Astrocyte (in vitro differentiated cells and primary cell): Measurements from ENCODE around the gene PLP1. TPM values are rescaled to one million over a fixed set of nuclear protein-coding genes. Genes with fewer than 3 reads are reported as not detected.

Source experiments
- DNase-seq: peaks from one replicate; pipeline ENCODE4 v3.0.0-alpha.2; 2010; ENCODE audit warnings: low read depth
- FAIRE-seq: peaks from 2 replicates; lab custom pipeline; 2011; peaks lifted over from hg19 to GRCh38; lab: Jason Lieb, UNC
- H2AFZ ChIP-seq: 2 replicates; pipeline ENCODE4 v1.6.0; 2012; ENCODE audit warnings: low read depth, low read length, inconsistent platforms
- H3K27ac ChIP-seq: 2 replicates; pipeline ENCODE4 v1.5.1; 2011; ENCODE audit warnings: low read depth, low read length, inconsistent platforms
- H3K27me3 ChIP-seq: 2 replicates; pipeline ENCODE4 v1.6.0; 2011; ENCODE audit warnings: low read length, inconsistent platforms; ENCODE audit not compliant: insufficient read depth
- H3K36me3 ChIP-seq: 2 replicates; pipeline ENCODE4 v1.5.1; 2011; ENCODE audit warnings: low read length, inconsistent platforms; ENCODE audit not compliant: insufficient read depth
- H3K4me1 ChIP-seq: 2 replicates; pipeline ENCODE4 v1.5.1; 2011; ENCODE audit warnings: low read length, inconsistent platforms; ENCODE audit not compliant: insufficient read depth
- H3K4me2 ChIP-seq: 2 replicates; pipeline ENCODE4 v1.6.0; 2012; ENCODE audit warnings: low read length, inconsistent platforms
- H3K4me3 ChIP-seq: 2 replicates; pipeline ENCODE4 v1.5.1; 2011; ENCODE audit warnings: low read depth, mild to moderate bottlenecking, low read length, inconsistent platforms; ENCODE audit not compliant: insufficient read depth
- H3K79me2 ChIP-seq: 2 replicates; pipeline ENCODE4 v1.6.0; 2012; ENCODE audit warnings: mild to moderate bottlenecking, low read length, inconsistent platforms; ENCODE audit not compliant: insufficient read depth
- H3K9ac ChIP-seq: 2 replicates; pipeline ENCODE4 v1.6.0; 2012; ENCODE audit warnings: mild to moderate bottlenecking, low read length, inconsistent platforms
- H3K9me3 ChIP-seq: 2 replicates; pipeline ENCODE4 v1.5.1; 2012; ENCODE audit warnings: low read depth, mild to moderate bottlenecking, low read length, inconsistent platforms; ENCODE audit not compliant: insufficient read depth
- H4K20me1 ChIP-seq: 2 replicates; pipeline ENCODE4 v1.6.0; 2012; ENCODE audit warnings: low read length, inconsistent platforms; ENCODE audit not compliant: insufficient read depth
- H3K27ac Mint-ChIP-seq: one replicate; pipeline ENCODE4 v1.8.0; 2021; ENCODE audit warnings: mild to moderate bottlenecking, mixed read lengths; ENCODE audit not compliant: unreplicated experiment
- H3K27me3 Mint-ChIP-seq: one replicate; pipeline ENCODE4 v1.8.0; 2021; ENCODE audit warnings: low read depth, mixed read lengths; ENCODE audit not compliant: unreplicated experiment
- H3K36me3 Mint-ChIP-seq: one replicate; pipeline ENCODE4 v1.8.0; 2021; ENCODE audit warnings: low read depth, mixed read lengths; ENCODE audit not compliant: unreplicated experiment
- H3K4me1 Mint-ChIP-seq: one replicate; pipeline ENCODE4 v1.8.0; 2021; ENCODE audit warnings: low read depth, mixed read lengths; ENCODE audit not compliant: unreplicated experiment
- H3K4me3 Mint-ChIP-seq: one replicate; pipeline ENCODE4 v1.8.0; 2021; ENCODE audit warnings: mild to moderate bottlenecking, moderate library complexity, mixed read lengths; ENCODE audit not compliant: unreplicated experiment
- H3K9me3 Mint-ChIP-seq: one replicate; pipeline ENCODE4 v1.8.0; 2021; ENCODE audit warnings: mild to moderate bottlenecking, mixed read lengths; ENCODE audit not compliant: unreplicated experiment
- EZH2 ChIP-seq: IDR thresholded peaks from 2 replicates; pipeline ENCODE4 v1.6.1; 2012; ENCODE audit warnings: mild to moderate bottlenecking, low read length, inconsistent platforms; ENCODE audit not compliant: insufficient read depth
- total RNA-seq: library from RNA; stranded (reverse); gene quantifications from 2 replicates; pipeline ENCODE4 v1.2.1, GENCODE V29; 2021
- TF ChIP-seq, protein P1 (sequence below): IDR thresholded peaks from 2 replicates; pipeline ENCODE4 v1.5.1; 2011; ENCODE audit warnings: low read depth, mild to moderate bottlenecking, inconsistent platforms, low read length, moderate library complexity; ENCODE audit not compliant: insufficient read depth

The PLP1 gene
- total RNA-seq, 1 donor from 2014 or later: 5.2 TPM

DNA sequence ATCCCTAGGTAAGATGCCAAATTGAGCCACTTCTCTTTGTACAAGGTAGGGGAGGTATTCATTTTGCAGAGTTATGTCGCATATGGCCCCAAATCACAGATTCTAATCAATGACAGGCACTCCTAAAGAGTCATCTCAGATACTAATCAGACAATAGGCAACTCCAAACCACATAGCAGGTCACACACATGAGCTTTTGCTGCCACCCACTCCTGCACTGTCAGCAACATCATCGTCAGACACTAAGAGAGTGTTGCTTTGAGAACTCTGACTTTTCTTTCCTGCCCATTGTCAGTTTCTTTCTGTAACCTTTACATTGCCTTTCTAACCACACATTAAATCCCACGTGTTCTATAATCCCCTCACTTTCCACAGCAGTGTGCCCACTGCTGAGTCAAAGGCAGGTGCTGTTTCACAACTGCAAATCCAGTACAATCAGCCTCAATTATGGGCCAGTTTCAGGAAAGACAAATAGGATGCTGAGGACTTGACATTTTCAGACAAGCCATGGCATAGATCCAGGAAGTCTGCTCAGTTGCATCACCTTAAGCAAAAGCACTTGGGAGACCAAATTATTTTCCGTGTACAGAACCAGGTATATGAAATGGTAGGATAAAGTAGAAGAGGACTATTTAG is 42.4 kb upstream of the PLP1 start:
- no peak overlapping the region for H3K27ac Mint-ChIP-seq
- H3K36me3 Mint-ChIP-seq: no peaks in the 10 kb centered on the region
- peaks cover 16% of the 10 kb centered on the region for H3K4me1 Mint-ChIP-seq
- H3K27ac ChIP-seq: no peak overlapping the region
- H3K4me2 ChIP-seq: no peak overlapping the region
- H3K9ac ChIP-seq: no peak overlapping the region
- no peaks in the 10 kb centered on the region for H3K9me3 Mint-ChIP-seq
- peaks cover 33% of the 10 kb centered on the region for H3K4me1 ChIP-seq
- no peaks in the 10 kb centered on the region for H3K79me2 ChIP-seq
- DNase-seq (no peak), FAIRE-seq (peak; percentile 52)
- H3K4me3 ChIP-seq: no peak overlapping the region
- H3K27me3 ChIP-seq: no peaks in the 10 kb centered on the region
- no peaks in the 10 kb centered on the region for H3K9me3 ChIP-seq
- no peak overlapping the region for H3K4me3 Mint-ChIP-seq
- no peaks in the 10 kb centered on the region for H3K27me3 Mint-ChIP-seq
- H3K36me3 ChIP-seq: no peaks in the 10 kb centered on the region
- H2AFZ ChIP-seq: no peak overlapping the region
- H4K20me1 ChIP-seq: no peaks in the 10 kb centered on the region
- TF ChIP-seq, protein P1, sequence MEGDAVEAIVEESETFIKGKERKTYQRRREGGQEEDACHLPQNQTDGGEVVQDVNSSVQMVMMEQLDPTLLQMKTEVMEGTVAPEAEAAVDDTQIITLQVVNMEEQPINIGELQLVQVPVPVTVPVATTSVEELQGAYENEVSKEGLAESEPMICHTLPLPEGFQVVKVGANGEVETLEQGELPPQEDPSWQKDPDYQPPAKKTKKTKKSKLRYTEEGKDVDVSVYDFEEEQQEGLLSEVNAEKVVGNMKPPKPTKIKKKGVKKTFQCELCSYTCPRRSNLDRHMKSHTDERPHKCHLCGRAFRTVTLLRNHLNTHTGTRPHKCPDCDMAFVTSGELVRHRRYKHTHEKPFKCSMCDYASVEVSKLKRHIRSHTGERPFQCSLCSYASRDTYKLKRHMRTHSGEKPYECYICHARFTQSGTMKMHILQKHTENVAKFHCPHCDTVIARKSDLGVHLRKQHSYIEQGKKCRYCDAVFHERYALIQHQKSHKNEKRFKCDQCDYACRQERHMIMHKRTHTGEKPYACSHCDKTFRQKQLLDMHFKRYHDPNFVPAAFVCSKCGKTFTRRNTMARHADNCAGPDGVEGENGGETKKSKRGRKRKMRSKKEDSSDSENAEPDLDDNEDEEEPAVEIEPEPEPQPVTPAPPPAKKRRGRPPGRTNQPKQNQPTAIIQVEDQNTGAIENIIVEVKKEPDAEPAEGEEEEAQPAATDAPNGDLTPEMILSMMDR: no peak
- TF ChIP-seq EZH2: no peak

DNA sequence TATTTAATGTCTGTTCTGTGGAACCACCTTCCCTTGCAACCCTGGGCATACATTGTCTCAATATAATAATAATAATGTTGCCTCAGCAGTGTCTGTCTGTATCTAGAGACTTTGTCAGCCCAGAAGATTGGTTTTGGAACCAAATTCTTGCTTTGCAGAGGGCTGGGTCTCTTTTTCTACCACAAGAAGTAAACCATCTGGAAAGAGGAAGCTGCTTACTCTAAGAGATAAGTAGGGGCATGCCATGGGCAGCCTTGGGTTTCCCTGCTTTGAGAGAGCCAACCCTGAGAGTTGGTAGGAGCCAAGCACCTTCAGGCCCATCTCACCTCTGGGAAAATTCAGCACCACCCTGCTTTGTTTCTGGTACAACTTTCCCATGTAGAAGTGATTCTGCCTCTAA is 38.9 kb upstream of the PLP1 start:
- no peak for TF ChIP-seq EZH2
- TF ChIP-seq, protein P1: no peak
- Histone ChIP-seq H3K4me3 (no peak overlapping the region), H3K27ac (no peak overlapping the region), H3K4me2 (no peak overlapping the region), H4K20me1 (no peaks in the 10 kb centered on the region), H3K27me3 (no peaks in the 10 kb centered on the region), H3K36me3 (no peaks in the 10 kb centered on the region), H3K79me2 (no peaks in the 10 kb centered on the region), H2AFZ (no peak overlapping the region), H3K9me3 (no peaks in the 10 kb centered on the region), H3K9ac (no peak overlapping the region), H3K4me1 (no peaks in the 10 kb centered on the region)
- Mint-ChIP-seq H3K27ac (no peak overlapping the region), H3K4me3 (no peak overlapping the region), H3K9me3 (no peaks in the 10 kb centered on the region), H3K36me3 (no peaks in the 10 kb centered on the region), H3K4me1 (peaks cover 4% of the 10 kb centered on the region), H3K27me3 (no peaks in the 10 kb centered on the region)
- FAIRE-seq (no peak), DNase-seq (no peak)

DNA sequence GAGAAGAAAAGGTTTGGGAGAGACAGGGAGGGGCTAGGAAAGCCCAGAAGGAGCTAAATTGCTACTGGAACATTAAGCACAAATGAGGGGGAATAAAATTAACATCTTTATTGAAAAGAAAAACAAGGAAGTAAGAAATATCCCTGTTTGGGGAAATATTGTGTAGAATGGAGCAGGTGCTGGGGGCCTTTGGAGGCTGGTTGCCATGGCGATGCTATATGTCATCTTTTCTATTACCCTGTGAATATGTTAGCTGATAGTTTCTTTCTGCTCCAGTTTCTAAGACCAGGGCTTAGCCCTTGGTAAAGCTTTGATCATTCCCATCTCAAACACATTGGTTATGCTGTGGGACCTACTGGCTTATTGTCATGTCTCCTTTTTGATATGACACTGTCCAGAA is 37.2 kb upstream of the PLP1 start:
- H3K4me3 ChIP-seq: no peak overlapping the region
- Mint-ChIP-seq H3K27me3 (no peaks in the 10 kb centered on the region), H3K27ac (no peak overlapping the region), H3K4me1 (peaks cover 2% of the 10 kb centered on the region), H3K9me3 (no peaks in the 10 kb centered on the region), H3K4me3 (no peak overlapping the region), H3K36me3 (no peaks in the 10 kb centered on the region)
- no peaks in the 10 kb centered on the region for H3K36me3 ChIP-seq
- H3K9ac ChIP-seq: no peak overlapping the region
- H3K9me3 ChIP-seq: no peaks in the 10 kb centered on the region
- H3K27me3 ChIP-seq: no peaks in the 10 kb centered on the region
- TF ChIP-seq, protein P1: no peak
- TF ChIP-seq EZH2: no peak
- no peak overlapping the region for H3K4me2 ChIP-seq
- H2AFZ ChIP-seq: no peak overlapping the region
- H3K4me1 ChIP-seq: no peaks in the 10 kb centered on the region
- no peak for FAIRE-seq
- DNase-seq: no peak
- no peaks in the 10 kb centered on the region for H3K79me2 ChIP-seq
- H3K27ac ChIP-seq: no peak overlapping the region
- no peaks in the 10 kb centered on the region for H4K20me1 ChIP-seq
